Measurements from ENCODE around the gene CEP43.

The CEP43 gene

DNA sequence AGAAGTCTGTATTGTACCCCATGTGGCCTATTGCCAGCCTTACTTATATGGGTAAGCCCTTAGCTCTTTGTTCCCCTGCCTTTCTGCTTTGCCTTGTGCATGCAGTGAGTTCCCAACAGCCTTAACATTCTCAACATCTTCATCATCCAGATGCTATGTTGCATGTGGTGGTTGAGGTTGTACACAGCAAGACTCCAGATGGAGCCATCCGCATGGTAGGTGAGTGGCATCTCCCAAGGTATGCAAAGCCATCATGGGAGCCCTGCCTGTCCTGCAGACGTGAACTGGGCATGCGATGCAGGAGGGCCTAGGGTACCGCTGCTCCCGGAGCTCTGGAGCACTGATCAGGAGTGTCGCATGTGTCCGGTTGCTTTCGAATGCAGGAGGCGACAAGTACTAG is 16.1 kb downstream of the CEP43 start:
- DNase-seq: no peak

DNA sequence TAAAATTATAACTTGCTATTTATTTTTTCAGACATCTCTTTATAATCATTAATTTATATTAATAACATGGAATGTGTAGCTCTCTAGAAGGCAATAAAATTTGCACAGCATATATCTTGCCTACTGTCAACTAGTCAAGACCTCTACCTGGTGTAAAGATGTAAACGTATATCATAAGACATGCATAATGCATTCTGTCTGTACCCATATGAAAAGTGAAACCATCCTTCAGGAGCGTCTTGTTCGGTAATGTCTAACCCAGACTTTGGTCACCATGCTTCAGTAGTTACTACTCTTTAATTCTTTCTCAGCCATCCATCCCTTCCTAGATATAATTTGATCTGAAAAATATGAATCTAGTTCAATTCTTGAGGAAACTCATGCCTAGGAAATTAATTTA is 21.0 kb downstream of the CEP43 start:
- DNase-seq: no peak

DNA sequence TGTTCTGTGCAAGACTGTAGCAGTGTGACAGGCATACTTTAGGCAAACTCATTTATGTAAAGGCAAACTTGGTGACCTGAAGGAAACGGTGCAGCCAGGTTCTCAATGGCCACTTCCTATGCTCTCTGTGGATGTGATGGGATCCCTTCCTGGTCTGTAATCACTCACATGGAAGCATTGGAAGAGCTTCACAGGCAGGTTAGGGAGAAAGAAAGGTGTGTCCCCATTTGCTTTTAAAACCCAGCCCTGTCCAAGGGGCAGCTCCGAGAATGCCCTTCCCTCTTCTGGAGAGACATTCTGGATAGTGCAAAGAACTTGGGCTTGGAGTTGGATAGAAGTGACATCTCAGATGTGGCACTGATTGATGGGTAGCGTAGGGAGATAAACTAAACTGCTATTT is 28.1 kb downstream of the CEP43 start:
- DNase-seq: no peak

DNA sequence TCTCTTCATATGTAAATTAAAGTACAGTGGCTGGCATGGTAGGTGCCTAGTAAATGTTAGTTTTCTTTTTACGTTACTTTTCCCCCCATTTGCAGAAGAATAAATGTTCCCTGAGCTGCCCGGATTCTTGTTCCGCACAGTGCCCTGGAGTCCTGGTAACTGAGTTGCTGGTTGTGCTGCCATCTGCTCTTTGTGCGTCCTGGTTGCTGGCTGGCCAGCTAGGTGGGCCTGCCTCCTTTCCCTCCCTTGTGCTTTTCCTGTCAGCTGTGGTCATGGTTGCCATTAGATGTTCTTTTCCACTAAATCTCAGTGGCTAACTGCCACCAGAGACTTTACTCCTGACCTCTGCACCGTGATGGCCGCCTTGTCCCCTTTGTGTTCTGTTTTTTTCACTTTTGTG is 28.6 kb downstream of the CEP43 start:
- DNase-seq: no peak

DNA sequence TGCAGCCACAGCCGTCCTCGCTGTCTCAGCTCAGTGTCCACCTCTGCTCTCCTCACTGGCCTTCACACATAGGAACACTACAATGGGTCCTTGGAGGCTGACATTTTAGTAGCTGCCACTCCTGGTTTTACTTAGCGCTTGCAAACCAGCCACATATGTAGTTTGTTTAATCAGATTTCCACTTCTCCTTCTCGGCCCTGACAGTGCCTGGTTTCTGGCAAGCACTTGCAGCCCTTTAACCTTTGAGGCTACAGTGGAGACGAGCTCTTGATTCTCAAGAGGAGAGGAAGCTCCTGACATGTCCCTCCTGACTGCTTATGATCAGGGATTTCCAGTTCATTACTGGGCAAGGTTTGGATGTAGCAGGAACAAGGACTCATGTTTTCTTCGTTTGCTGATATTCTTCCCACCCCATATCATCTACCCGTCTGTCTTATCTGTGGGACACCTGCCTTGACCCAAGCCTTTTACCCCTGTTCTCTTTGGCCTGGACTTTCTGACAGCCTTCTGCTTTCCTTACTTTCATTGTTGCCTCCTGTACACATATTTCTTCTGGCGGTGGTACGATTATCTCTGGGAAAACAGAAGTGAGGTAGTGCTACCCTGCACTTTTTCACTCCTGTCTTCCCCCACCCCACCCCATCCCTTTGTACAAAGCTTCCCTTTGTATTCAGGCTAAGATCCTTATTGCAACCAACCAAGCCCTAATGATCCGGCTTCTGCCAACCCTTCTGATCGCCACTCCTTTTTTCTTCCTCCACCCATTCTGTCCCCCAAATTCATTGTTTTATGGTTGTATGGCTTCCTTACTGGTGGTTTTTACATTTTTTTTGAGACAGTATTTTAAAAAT is 31.2 kb downstream of the CEP43 start:
- no peak for DNase-seq

DNA sequence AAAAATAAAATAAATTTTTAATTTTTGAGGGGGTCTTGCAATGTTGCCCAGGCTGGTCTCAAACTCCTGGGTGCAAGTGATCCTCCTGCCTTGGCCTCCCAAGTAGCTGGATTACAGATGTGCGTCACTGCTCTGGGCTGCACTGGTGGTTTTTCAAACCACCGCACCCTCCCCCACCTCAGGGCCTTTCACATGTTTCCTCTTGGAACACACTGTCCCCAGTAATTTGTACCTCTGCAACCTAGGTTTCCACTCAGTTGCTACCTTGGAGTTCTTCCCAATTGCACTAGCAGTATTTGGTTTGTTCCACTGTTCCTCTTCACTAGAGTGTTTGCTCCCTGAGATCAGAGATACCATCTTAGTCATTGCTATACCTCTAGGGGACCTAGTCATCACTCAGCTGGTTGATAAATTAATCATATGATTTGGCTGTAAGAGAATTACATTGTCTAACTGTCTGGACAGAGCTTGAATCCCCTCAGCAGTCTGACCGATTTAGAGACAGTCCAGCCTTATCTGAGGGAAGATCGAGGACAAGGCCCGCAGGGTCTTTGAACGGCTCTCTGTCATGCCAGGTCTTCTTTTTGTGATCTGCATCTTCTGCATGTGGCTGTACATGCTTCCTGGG is 32.0 kb downstream of the CEP43 start:
- DNase-seq: no peak

DNA sequence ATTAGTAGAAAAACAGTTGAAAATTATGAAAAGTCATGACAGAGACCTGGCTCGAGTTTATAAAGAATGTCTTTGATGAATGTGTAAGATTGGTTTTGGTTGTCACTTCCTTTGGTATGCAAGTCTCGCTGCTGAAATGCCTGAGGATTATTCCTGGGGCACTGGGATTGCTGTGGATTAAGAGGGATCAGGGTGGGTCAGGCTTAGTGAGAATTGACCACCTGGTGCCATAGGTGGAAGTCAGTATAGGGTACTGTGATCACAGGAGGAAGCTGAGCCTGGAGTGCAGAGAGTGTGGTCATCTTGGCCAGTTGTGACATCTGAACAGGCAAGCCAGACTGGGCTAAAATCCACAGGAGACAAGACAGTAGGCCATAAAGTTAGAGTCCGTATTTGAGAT is 34.9 kb downstream of the CEP43 start:
- DNase-seq: no peak

DNA sequence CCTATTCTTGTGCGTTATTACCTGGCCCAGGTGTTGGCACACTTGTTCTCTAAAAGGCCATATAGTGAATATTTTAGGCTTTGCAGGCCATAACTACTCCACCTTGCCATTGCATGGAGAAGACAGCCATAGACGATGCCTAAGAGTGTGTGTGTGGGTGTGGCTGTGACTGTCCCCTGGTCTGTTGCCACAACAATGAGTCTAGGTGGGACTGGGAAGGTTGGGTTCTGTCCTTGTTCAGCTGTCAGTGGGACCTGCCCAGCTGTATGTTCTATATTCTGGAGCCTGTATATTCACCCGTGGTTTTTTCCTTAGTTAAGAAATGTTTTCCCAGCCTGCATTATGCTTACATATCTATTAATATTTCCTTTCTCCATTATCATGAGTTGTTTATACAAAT is 38.6 kb downstream of the CEP43 start:
- no peak for DNase-seq

DNA sequence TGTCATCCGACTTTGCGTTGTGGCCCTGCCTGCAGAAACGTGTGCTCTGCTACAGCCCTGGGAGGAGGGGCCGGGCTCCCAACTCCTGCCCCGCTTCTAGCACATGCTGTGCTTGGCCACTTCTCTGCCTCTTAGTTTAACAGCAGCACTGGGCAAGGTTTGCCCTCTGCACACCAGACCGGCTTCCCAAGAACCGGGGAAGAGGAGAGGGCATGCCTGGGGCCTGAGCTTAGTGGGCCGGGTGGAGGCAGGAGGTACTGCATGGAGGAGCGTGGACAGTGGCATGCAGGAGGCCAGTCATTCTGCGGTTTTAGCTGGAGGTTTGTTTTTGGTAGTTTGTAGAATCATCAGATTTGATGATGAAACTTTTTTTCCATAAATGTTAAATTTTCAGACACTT is 45.5 kb downstream of the CEP43 start:
- DNase-seq: no peak

DNA sequence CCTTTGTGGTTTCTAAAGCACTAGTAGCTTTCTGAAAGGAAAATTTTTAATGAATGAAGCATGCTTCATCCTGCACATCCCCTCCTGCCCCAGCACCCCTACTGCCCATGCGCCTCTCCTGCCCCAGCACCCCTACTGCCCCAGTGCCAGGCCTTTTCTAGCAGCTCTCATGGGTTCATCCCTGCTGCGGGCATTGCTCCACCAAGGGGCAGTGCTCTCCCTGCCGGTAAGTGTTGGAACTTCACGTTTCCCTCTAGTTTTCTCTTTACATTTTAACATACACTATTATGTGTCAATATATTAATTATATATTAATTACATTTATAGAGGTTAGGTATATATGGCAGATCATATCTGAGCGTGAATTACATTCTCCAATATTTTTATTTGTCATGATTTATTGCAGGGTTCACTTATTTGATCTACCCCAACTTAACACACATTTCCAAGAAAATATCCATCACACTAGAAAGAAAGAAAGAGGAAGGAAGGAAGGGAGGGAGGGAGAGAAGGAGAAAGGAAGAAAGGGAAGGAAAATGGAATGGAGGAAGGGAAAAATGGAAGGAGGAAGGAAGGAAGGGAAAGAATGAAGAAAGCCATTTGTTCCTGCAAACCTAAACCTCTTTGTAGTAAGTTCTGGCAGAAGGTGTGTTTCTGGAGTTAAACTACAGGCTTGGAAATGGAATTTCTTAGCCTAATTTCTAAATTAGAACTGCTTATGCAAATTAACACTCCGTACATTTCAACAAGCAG is 46.8 kb downstream of the CEP43 start:
- no peak for DNase-seq

DNA sequence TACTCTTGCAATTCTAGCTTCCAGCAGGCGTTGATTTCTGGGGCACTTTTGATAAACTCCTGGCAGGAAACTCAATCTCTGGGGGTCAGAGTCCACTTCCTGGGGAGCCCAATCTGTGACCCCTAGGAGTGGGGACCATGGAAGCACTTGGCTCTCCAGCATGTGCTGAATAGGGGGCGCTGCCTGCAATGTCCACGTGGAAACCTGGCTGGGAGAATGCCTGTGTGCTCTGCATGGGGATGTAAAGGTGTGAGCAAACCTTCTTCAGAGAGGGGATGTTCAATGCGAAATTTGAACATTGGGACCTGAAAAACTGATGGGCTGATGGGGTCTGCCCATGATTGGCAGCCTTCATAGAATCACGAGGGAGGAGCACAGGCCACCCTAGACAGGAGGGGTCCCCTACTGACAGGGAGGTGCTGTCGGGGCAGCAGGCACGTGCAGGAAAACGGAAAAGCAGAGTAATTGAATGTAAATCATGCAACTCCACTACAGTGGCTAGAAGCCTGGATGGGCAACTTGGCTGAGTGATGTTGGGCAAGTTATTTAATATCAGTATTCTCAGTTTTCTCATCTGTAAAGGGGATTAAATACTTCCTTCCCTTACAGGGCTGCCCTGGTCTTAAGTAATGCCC is 47.8 kb downstream of the CEP43 start:
- DNase-seq: no peak

DNA sequence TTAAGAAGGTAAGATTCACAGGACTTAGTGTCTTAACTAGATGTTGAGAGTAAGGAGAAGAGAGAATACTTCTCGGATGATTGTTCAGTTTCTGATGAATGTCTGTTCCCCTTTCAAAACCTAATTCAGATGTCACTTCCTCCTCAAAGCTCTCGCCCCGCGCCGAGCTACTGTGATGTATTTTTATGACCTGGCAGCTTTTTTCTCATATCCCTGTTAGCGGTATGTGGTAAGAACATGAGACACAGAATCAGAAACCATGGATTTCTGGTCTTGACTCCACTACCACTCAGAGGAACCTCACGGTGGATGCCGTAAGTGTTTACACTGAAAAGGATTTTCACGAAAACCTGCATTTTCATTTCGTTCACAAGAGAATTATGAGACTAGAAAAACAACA is 48.4 kb downstream of the CEP43 start:
- no peak for DNase-seq
